GM12878 (cell line): ENCODE measurements around the gene STAB2.
A peak's percentile ranks its signal among the peaks of the same experiment; 100 is the strongest.

ENCODE experiments used
- CHD2 ChIP-seq: IDR thresholded peaks from 2 replicates; pipeline ENCODE4 v1.6.1; 2011; ENCODE audit warnings: low read depth, low read length, improper control_type of control experiment, borderline replicate concordance
- CTCF ChIP-seq, 3 experiments: IDR thresholded peaks in 2 of 3; conservative IDR thresholded peaks in 1 of 3; 2 replicates each; pipeline ENCODE4 v1.5.1; 2011; ENCODE audit warnings: low read depth in 3 of 3, low read length in 3 of 3, mild to moderate bottlenecking in 3 of 3, control low read depth in 2 of 3, moderate library complexity in 2 of 3, inconsistent platforms in 1 of 3, mixed read lengths in 1 of 3; ENCODE audit not compliant: control insufficient read depth in 2 of 3, insufficient read depth in 1 of 3; ENCODE audit errors: extremely low read depth in 1 of 3
- EGR1 ChIP-seq, 2 experiments: IDR thresholded peaks; 1 replicate in 1 of 2; 2 replicates in 1 of 2; pipeline ENCODE4 v1.6.1; 2011 to 2012; ENCODE audit warnings: low read depth in 2 of 2, low read length in 2 of 2, borderline replicate concordance in 1 of 2, mild to moderate bottlenecking in 1 of 2, moderate library complexity in 1 of 2
- EP300 ChIP-seq, 2 experiments: fragments of 150-350 bp in 1 of 2; IDR thresholded peaks; 2 replicates each; pipeline ENCODE4 v1.6.1; 2011 to 2012; ENCODE audit warnings: low read depth in 2 of 2, low read length in 2 of 2, borderline replicate concordance in 1 of 2, improper control_type of control experiment in 1 of 2, inconsistent platforms in 1 of 2; ENCODE audit not compliant: control insufficient read depth in 1 of 2
- ETV6 ChIP-seq, 2 experiments: fragments of 450-650 bp in 1 of 2; IDR thresholded peaks in 1 of 2; conservative IDR thresholded peaks in 1 of 2; 2 replicates each; pipeline ENCODE4 v1.6.1; 2014; ENCODE audit warnings: antibody characterized with exemption in 1 of 2, borderline replicate concordance in 1 of 2, low read depth in 1 of 2, mild to moderate bottlenecking in 1 of 2, moderate library complexity in 1 of 2
- POLR2A ChIP-seq: IDR thresholded peaks from 2 replicates; pipeline ENCODE4 v1.6.1; 2011; ENCODE audit warnings: low read depth, mild to moderate bottlenecking, low read length
- POLR2AphosphoS5 ChIP-seq: IDR thresholded peaks from 2 replicates; pipeline ENCODE4 v1.6.1; 2011; ENCODE audit warnings: mild to moderate bottlenecking, low read length, inconsistent platforms
- RAD51 ChIP-seq: fragments of 450-650 bp; IDR thresholded peaks from 2 replicates; pipeline ENCODE4 v1.6.1; 2016; ENCODE audit warnings: moderate library complexity, mild to moderate bottlenecking, inconsistent platforms
- RBBP5 ChIP-seq: fragments of 200-600 bp; sonication (generic); conservative IDR thresholded peaks from 2 replicates; pipeline ENCODE4 v1.6.1; 2016
- USF1 ChIP-seq: IDR thresholded peaks from 2 replicates; pipeline ENCODE4 v1.6.1; 2011; ENCODE audit warnings: borderline replicate concordance, low read depth, mild to moderate bottlenecking, moderate library complexity, mixed read lengths, low read length; ENCODE audit not compliant: insufficient read depth; ENCODE audit errors: extremely low read length
- TF ChIP-seq, protein P1 (sequence below): IDR thresholded peaks from 2 replicates; pipeline ENCODE4 v1.6.1; 2012; ENCODE audit warnings: low read depth, low read length, improper control_type of control experiment

DNA sequence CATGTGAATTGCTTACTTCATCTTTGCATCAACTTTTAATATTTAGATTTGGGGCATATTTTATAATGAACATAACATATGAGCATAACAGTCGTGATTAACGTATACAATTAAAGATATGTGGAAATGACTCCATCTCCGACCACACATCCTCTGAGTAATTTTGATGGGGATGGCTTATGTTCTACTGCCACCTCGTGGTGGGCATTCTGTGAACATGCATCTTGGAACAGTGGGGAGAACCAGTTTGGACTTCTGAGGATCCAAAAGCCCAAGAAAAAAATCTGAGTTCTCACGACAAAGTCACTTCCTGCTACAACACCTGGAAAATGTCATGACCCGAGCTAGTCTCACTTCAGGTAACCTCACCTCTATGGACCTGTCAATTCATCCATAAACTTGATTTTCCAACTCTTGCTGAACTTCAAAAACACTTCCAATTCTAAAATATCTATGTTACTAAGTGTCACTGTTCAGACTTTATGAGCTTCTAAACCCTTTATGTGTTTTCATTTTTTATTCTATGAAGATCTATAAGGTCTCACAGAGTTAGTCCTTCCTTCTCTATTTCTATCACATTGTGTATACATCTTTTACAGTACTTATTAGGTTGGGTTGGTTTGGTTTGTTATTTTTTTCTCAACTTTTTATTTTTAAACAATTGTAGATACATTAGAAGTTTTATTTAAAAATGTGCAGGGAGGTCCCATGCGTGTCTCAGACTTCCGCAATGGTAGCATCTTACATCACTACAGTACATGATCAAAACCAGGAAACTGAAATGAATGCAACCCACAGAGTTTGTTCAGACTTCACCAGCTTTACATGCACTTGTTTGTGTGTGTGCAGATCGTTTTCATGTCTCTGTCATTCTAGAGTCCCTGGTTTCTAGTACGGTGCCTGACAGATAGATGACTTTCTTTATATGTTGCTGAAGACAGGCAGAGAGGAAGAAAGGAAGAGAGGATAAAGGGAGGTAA, 38.2 kb upstream of the STAB2 start:
- TF ChIP-seq, protein P1, sequence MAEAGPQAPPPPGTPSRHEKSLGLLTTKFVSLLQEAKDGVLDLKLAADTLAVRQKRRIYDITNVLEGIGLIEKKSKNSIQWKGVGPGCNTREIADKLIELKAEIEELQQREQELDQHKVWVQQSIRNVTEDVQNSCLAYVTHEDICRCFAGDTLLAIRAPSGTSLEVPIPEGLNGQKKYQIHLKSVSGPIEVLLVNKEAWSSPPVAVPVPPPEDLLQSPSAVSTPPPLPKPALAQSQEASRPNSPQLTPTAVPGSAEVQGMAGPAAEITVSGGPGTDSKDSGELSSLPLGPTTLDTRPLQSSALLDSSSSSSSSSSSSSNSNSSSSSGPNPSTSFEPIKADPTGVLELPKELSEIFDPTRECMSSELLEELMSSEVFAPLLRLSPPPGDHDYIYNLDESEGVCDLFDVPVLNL: no peak
- no peak for TF ChIP-seq USF1
- TF ChIP-seq CTCF (IDR thresholded peaks at IDR 0.05 in 2 of 3, conservative IDR thresholded peaks at IDR 0.05 in 1 of 3; ENCODE audit: control insufficient read depth in 2 of 3, extremely low read depth in 1 of 3, insufficient read depth in 1 of 3, low read depth in 3 of 3, low read length in 3 of 3): peak; percentile 73 to 87 (median 79)
- no peak for TF ChIP-seq POLR2AphosphoS5
- TF ChIP-seq RAD51: no peak
- TF ChIP-seq RBBP5: no peak
- TF ChIP-seq CHD2: no peak
- peak in 1 of 2 experiments; percentile 78; a peak in 1 of 4 replicates for TF ChIP-seq EP300 (IDR thresholded peaks at IDR 0.05; ENCODE audit: borderline replicate concordance in 1 of 2, control insufficient read depth in 1 of 2, low read depth in 2 of 2, low read length in 2 of 2)
- TF ChIP-seq EGR1 (IDR thresholded peaks at IDR 0.05; ENCODE audit: borderline replicate concordance in 1 of 2, low read depth in 2 of 2, low read length in 2 of 2): no peak
- TF ChIP-seq ETV6 (conservative IDR thresholded peaks at IDR 0.05 in 1 of 2, IDR thresholded peaks at IDR 0.05 in 1 of 2; ENCODE audit: borderline replicate concordance in 1 of 2, low read depth in 1 of 2): peak in 1 of 2 experiments; percentile 73; a peak in 2 of 4 replicates
- TF ChIP-seq POLR2A: no peak
